Tongue (tissue), 2 donors: ENCODE data around the gene FBXO17. TPM values are rescaled to one million over a fixed set of nuclear protein-coding genes. Genes with fewer than 3 reads are reported as not detected.
"Not testable (repeated sequence)": the region's sequence is repeated elsewhere in the genome, so short reads cannot be mapped to it uniquely, and the experiment has no call there.

ENCODE experiments used
- DNase-seq: peaks from one replicate; pipeline ENCODE4 v3.0.0-alpha.2; 2015
- total RNA-seq: library from RNA; depleted of rRNA; stranded (reverse); fragments of >200 nt; gene quantifications from one replicate; pipeline ENCODE4 v1.2.3, GENCODE V29; 2014

FBXO17 gene
- 35.2 TPM for total RNA-seq

DNA sequence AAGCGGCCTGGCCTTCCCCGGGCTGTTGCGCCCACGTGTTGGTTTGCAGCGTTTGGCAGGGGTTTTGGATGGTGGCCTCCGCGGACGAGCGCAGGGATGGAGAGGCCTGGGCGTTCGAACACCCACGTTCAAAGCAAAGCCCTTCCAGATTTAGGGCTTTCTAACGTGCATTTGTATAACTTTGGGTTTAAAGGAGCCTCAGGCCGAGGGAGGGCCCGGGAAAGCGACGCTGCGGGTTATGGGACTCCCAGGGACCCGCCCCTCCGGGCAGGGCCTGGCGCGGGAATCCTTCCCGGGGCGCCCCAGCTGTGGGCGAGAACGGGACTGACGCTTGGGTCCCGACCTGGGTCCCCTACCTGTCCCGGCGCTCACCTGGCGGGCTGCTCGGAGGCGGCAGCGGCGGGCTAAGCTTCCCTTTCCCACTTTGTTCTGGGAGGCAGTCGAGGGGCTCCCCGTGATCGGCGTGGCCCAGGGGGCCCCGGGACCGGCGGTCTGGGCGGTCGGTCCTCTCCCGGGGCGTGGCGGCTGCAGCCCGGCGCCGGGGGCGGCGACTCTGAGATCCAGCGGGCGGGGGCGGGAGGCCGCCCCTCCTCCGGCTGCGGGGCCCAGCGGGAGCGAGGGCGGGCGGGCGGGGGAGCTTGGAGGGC is at the start of gene FBXO17:
Gene FBXO17, minus strand, starts transcription at position 529 of the 647 bp plus-strand sequence. CDS start 25,423 bp downstream, outside the sequence.
- DNase-seq: peak; percentile 88

GRCh38 chr19:39024875-39025641 is 49.5 kb upstream of the FBXO17 start:
- no peak for DNase-seq

GRCh38 chr19:39021063-39021462 is 45.5 kb upstream of the FBXO17 start:
- no peak for DNase-seq

DNA sequence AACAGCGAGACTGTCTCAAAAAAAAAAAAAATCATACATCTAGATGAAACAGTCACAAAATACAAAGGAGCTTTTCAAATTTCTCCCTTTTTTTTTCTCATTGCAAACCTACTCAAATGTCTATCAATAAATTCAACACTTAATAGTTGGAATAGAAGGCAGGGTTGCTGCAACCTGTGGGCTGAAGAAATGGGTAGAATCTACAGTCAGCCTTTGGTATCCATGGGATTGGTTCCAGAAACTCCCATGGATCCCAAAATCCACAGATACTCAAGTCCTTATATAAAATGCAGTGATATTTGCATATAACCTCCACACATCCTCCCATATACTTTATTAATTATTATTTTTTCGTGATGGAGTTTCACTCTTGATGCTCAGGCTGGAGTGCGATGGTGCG is 42.1 kb upstream of the FBXO17 start:
- no peak for DNase-seq

DNA sequence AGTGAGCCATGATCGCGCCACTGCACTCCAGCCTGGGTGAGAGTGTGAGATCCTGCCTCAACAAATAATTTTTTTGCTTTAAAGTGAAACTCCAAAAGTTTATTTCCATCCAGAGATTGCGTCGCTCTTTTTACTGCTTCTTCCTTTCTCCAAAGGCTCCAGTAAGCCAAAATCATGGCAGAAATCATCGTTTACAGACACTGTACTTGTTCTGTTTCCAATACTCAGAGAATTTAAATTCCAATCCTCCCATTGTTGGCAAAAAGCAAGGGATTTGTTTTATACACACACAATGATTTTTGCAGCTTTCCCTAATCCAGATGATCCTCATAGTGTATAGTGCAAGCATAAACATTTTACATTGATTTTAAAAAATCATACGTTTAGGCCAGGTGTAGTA is 41.5 kb upstream of the FBXO17 start:
- peak; percentile 49 for DNase-seq

DNA sequence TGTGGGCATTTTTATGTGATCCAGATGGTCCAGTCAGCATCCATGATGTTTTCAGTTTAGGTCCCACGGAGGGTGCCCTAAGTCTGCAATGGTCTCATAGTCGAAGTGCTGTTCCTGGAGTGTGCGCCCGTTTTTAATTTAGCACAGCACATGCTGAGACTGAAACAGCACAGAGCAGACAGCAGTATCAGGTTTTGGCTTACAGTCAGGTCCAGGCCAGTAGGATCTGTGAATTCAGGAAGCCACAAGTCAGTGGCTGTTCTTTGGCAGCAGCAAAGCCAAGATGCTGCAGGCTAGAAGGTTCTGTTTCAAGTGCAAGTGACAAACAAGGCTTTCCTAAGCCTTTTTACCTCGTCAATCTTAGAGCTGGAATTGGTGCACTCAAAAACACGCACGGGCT is 38.5 kb upstream of the FBXO17 start:
- DNase-seq: no peak

- no peak for DNase-seq
Measured at GRCh38 chr19:39009001-39009400, 33.5 kb upstream of the FBXO17 start.

DNA sequence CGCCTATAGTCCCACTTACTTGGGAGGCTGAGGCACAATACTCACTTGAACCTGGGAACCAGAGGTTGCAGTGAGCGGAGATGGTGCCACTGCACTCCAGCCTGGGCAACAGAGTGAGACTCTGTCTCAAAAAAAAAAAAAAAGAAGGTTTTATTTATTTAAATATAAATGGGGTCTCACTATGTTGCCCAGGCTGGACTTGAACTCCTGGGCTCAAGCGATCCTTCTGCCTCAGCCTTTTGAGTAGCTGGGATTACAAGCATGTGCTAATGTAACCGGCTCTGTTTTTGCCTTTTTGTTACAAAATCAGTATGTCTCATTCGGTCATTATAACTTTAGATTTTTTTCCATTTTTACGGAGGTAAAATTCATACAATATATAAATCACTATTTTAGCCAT is 32.6 kb upstream of the FBXO17 start:
- DNase-seq: no peak

DNA sequence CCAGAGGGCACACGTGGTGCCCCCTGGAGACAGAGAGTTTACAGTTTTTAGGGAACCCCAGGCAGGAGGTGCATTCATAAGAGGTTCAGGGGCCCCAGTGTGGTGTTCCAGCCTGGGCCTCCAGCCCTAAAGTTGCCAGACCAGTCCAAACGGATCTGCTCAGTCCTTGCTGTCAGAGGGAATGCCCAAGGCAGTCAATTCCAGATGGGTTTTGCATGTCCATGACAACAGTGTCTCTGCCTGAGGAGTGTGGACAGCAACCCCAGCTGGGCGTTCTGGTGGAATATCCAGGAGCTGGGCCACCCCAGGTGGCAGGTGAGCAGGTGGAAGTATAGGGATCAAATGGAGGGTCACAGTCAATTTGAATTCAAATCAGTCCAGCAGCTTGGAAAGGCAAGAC is 31.6 kb upstream of the FBXO17 start:
- no peak for DNase-seq

DNA sequence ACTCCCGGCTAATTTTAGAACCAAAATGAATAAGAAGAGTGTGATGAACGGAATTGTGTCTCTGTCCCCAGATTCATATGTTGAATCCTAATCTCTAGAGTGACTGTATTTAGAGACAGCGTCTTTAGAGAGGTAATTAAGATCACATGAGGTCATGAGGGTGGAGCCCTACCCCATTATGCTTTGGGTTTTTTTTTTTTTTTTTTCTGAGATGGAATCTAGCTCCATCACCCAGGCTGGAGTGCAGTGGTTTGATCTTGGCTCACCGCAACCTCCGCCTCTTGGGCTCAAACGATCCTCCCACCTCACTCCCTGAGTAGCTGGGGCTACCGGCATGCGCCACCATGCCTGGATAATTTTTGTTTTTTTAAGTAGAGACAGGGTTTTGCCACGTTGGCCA is 28.9 kb upstream of the FBXO17 start:
- no peak for DNase-seq

- no peak for DNase-seq
Measured at GRCh38 chr19:39003796-39004195, 28.3 kb upstream of the FBXO17 start.

DNA sequence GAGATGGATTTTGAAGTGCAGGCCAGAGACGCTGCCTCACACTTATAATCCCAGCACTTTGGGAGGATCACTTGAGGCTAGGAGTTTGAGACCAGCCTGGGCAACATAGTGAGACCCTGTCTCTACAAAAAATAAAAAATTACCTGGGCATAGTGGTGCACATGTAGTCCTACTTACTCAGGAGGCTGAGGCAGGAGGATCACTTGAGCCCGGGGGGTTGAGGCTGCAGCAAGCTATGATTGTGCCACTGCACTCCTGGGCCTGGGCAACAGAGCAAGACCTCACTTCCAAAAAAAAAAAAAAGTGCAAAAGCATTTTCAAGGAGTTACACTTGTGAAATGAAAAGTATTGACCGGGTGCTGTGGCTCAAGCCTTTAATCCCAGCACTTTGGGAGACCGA is 27.6 kb upstream of the FBXO17 start:
- DNase-seq: no peak

DNA sequence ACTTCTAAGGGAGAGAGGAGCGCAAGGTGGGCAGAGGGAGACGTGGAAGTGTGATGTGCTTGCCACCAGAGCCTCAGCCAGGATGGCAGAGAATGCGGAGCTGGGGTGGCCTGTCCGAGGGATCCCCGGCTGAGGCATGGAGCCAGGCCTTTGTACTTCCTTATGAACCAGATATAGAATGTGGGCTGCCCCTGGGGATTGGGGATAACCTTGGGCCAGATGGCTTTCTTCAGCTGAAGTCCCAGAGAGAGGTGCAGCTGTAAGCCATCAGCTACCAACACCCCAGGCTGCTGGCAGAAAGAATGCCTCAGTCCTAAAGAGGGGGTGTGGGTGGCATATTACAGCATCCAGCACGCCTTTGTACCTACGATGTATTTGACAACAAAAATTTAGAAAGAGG is 25.5 kb upstream of the FBXO17 start:
- DNase-seq: no peak

- DNase-seq: not testable (repeated sequence)
Measured at GRCh38 chr19:38997576-38997975, 22.0 kb upstream of the FBXO17 start.

- no peak for DNase-seq
Measured at GRCh38 chr19:38993271-38993670, 17.7 kb upstream of the FBXO17 start.

GRCh38 chr19:38990949-38991697 is 15.6 kb upstream of the FBXO17 start:
- no peak for DNase-seq

DNA sequence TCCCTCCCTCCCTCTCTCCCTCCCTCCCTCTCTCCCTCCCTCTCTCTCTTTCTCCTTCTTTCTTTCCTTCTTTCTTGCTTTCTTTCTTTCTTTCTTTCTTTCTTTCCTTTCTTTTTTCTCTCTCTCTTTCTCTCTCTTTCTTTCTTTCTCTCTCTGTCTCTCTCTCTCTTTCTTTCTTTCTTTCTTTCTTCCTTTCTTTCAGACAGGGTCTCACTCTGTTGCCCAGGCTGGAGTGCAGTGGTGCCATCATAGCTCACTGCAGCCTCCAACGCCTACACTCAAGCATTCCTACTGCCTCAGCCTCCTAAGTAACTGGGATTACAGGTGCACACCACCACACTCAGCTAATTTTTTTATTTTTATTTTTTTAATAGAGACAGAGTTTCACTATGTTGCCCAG is 14.1 kb upstream of the FBXO17 start:
- DNase-seq: not testable (repeated sequence)

DNA sequence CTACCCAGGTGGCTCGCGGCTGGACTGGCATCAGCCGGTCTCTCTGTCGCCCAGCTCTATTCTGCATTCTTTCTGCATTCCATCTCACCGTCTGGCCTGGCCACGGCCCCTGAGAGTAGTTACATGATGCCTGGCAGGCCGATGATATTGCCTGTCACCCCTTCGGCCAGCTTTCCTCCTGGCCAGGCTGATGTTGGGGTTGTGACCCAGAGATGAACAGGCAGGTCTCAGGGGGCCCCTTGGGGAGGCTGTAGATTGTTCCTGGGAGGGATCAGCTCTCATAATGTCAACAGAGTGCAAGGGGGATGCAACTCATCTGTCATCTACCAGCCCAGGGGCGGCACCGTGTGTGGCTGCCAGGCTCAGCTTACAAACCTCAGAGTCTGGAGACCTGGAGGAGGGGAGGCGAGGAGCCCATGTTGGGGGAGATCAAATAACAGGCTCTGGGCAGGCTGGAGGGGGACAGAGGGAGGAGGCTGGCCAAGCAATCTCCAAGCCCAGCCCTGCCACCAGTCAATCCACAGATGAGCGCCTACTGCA is 13.6 kb upstream of the FBXO17 start:
- DNase-seq: peak; percentile 92

GRCh38 chr19:38988627-38989026 is 13.1 kb upstream of the FBXO17 start:
- DNase-seq: not testable (repeated sequence)

- not testable (repeated sequence) for DNase-seq
Measured at GRCh38 chr19:38987745-38988144, 12.2 kb upstream of the FBXO17 start.

DNA sequence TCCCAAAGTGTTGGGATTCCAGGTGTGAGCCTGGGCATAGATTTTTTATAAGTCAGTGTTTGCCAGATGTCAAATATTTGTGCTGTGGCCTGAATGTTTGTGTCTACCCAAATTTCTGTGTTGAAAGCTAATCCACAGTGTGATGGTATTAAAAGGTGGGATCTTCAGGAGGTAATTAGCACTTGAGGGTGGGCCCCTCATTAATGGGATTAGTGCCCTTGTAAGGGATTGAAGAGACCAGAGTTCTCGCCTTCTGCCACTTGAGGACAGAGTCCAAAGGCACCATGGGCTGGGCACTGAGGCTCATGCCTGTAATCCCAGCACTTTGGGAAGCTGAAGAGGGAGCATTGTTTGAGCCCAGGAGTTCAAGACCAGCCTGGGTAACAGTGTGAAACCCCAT is 9.7 kb upstream of the FBXO17 start:
- DNase-seq: no peak

- no peak for DNase-seq
Measured at GRCh38 chr19:38980583-38981374, 5.2 kb upstream of the FBXO17 start.
